ENCODE data around the gene PSMC3.

PSMC3 gene

GRCh38 chr11:47453365-47453764 lies 27.1 kb upstream of the PSMC3 start:
- DNase-seq (ENCODE audit: extremely low spot score), result no peak
- CTCF ChIA-PET, result interaction anchor here (0.8 to 4.3 kb wide), 23 partner anchors 9 to 540 kb away, joined by 3 to 29 read pairs (median 3); partner anchors contain the start of genes ACP2, PSMC3 and SPI1
- no peak for TF ChIP-seq CTCF (IDR thresholded peaks at IDR 0.05; ENCODE audit: control extremely low read depth, extremely low read depth, low read depth, missing control alignments)
- POLR2A ChIA-PET, result no interaction called here

- TF ChIP-seq CTCF (IDR thresholded peaks at IDR 0.05; ENCODE audit: control extremely low read depth, extremely low read depth, low read depth, missing control alignments), result no peak
- POLR2A ChIA-PET, result no interaction called here
- CTCF ChIA-PET, result interaction anchor here (1.1 to 2.9 kb wide), 4 partner anchors 10 to 41 kb away, joined by 3 to 12 read pairs (median 6); partner anchors contain the start of gene PSMC3
- no peak for DNase-seq (ENCODE audit: extremely low spot score)
Observed at GRCh38 chr11:47451990-47452389, 25.8 kb upstream of the PSMC3 start.

- no peak for TF ChIP-seq CTCF (IDR thresholded peaks at IDR 0.05; ENCODE audit: control extremely low read depth, extremely low read depth, low read depth, missing control alignments)
- CTCF ChIA-PET, result interaction anchor here (1.1 kb wide), 1 partner anchor 11 kb away, joined by 3 read pairs; no protein-coding TSS in a partner anchor
- POLR2A ChIA-PET, result no interaction called here
- DNase-seq (ENCODE audit: extremely low spot score), result no peak
Observed at GRCh38 chr11:47451436-47451835, 25.2 kb upstream of the PSMC3 start.

- ChIA-PET CTCF (no interaction called here), POLR2A (no interaction called here)
- TF ChIP-seq CTCF (IDR thresholded peaks at IDR 0.05; ENCODE audit: control extremely low read depth, extremely low read depth, low read depth, missing control alignments), result no peak
- DNase-seq (ENCODE audit: extremely low spot score), result no peak
Observed at GRCh38 chr11:47449541-47449940, 23.3 kb upstream of the PSMC3 start.

- no peak for DNase-seq (ENCODE audit: extremely low spot score)
- CTCF ChIA-PET, result interaction anchor here (1.1 kb wide), 1 partner anchor 105 kb away, joined by 3 read pairs; no protein-coding TSS in a partner anchor
- TF ChIP-seq CTCF (IDR thresholded peaks at IDR 0.05; ENCODE audit: control extremely low read depth, extremely low read depth, low read depth, missing control alignments), result no peak
- POLR2A ChIA-PET, result no interaction called here
Observed at GRCh38 chr11:47448566-47449427, 22.6 kb upstream of the PSMC3 start, which contains the start of gene RAPSN. Gene RAPSN (minus strand): TSS chr11:47449136. CDS start chr11:47448964, 172 bp downstream.

- ChIA-PET CTCF (interaction anchor here (1.1 kb wide), 1 partner anchor 105 kb away, joined by 3 read pairs; no protein-coding TSS in a partner anchor), POLR2A (no interaction called here)
- no peak for DNase-seq (ENCODE audit: extremely low spot score)
Observed at GRCh38 chr11:47447906-47448305, 21.7 kb upstream of the PSMC3 start.

More at GRCh38 chr11:47447906-47448305, 21.7 kb upstream of the PSMC3 start:
- TF ChIP-seq CTCF (IDR thresholded peaks at IDR 0.05; ENCODE audit: control extremely low read depth, extremely low read depth, low read depth, missing control alignments), result no peak
